ENCODE results near the gene INSR.

Gene INSR

DNA sequence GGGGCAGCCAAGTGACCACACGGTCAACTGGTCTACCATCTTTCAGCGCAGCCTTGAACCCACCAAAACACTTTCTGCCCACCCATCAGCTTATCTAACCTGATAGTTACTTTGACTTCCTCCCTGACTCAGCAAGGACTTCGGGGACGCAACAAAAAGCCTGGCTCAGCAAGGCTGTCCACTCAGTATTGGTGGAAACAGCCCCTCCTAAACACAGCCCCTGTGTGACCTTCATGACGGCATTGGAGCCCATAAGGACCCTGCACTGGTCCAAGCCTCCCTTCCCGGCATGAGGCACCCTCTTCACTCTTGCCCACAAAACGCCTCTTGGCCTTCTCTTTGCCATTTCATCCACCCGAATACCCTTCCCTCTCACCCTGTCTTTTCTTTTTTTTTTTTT lies 39.1 kb downstream of the INSR start:
- H3K36me3 ChIP-seq = no peaks in the 10 kb centered on the region
- H3K27me3 ChIP-seq = no peaks in the 10 kb centered on the region
- H3K27ac ChIP-seq = no peak overlapping the region
- TF ChIP-seq, protein P1, sequence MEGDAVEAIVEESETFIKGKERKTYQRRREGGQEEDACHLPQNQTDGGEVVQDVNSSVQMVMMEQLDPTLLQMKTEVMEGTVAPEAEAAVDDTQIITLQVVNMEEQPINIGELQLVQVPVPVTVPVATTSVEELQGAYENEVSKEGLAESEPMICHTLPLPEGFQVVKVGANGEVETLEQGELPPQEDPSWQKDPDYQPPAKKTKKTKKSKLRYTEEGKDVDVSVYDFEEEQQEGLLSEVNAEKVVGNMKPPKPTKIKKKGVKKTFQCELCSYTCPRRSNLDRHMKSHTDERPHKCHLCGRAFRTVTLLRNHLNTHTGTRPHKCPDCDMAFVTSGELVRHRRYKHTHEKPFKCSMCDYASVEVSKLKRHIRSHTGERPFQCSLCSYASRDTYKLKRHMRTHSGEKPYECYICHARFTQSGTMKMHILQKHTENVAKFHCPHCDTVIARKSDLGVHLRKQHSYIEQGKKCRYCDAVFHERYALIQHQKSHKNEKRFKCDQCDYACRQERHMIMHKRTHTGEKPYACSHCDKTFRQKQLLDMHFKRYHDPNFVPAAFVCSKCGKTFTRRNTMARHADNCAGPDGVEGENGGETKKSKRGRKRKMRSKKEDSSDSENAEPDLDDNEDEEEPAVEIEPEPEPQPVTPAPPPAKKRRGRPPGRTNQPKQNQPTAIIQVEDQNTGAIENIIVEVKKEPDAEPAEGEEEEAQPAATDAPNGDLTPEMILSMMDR (IDR thresholded peaks at IDR 0.05) = no peak
- peaks cover 8 to 9% of the 10 kb centered on the region in 2 experiments for H3K4me1 ChIP-seq (ENCODE audit: control insufficient read depth in 1 of 2, insufficient read depth in 1 of 2, low read depth in 1 of 2, low read length in 1 of 2)
- H3K4me3 ChIP-seq (ENCODE audit: low read depth in 1 of 2, low read length in 1 of 2) = no peak overlapping the region
- H3K9me3 ChIP-seq = no peaks in the 10 kb centered on the region

DNA sequence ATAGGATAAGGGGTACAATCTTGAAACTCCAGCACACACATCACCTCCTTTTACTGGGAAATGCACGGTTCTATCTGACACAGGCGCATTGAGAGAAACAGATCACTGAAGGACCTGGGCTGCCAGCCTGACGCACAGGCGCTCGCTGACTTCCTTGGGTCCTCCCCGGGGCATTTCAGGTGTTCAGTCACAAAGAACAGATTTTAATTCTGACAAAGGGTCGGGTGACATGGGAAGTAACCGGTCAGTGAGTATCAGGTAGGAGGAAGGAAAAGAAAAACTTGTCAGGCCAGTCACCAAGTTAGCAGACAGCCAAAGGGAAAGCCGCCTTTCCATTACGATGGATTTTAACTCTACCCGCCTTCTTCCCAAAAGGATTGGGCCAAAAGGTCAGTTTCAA lies 39.6 kb downstream of the INSR start:
- Histone ChIP-seq H3K4me3 (ENCODE audit: low read depth in 1 of 2, low read length in 1 of 2) (no peak overlapping the region), H3K4me1 (ENCODE audit: control insufficient read depth in 1 of 2, insufficient read depth in 1 of 2, low read depth in 1 of 2, low read length in 1 of 2) (peaks cover 8 to 9% of the 10 kb centered on the region in 2 experiments), H3K9me3 (no peaks in the 10 kb centered on the region), H3K27me3 (no peaks in the 10 kb centered on the region), H3K27ac (no peak overlapping the region), H3K36me3 (no peaks in the 10 kb centered on the region)
- TF ChIP-seq, protein P1 (IDR thresholded peaks at IDR 0.05) = no peak

DNA sequence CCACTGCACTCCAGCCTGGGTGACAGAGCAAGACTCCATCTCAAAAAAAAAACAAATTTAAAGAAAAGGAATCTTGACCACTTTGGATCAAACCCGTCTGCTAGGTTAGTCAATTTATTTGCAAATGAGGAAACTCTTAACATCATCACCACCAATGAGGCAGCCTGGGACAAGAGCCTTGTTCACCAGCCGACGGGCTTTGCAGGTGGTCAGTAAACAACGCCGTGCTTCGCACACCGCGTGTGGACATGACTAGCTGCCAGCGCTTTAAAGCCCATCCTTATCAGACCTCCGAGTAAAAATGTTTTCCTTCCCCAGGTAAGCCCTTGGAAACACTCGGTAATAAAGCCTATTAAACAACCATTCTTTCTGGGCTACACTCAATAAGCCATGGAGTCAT lies 41.9 kb downstream of the INSR start:
- no peaks in the 10 kb centered on the region for H3K27me3 ChIP-seq
- H3K9me3 ChIP-seq = no peaks in the 10 kb centered on the region
- TF ChIP-seq, protein P1 (IDR thresholded peaks at IDR 0.05) = no peak
- no peak overlapping the region for H3K27ac ChIP-seq
- H3K36me3 ChIP-seq = no peaks in the 10 kb centered on the region
- peaks cover 2 to 4% of the 10 kb centered on the region in 2 experiments for H3K4me1 ChIP-seq (ENCODE audit: control insufficient read depth in 1 of 2, insufficient read depth in 1 of 2, low read depth in 1 of 2, low read length in 1 of 2)
- H3K4me3 ChIP-seq (ENCODE audit: low read depth in 1 of 2, low read length in 1 of 2) = no peak overlapping the region

DNA sequence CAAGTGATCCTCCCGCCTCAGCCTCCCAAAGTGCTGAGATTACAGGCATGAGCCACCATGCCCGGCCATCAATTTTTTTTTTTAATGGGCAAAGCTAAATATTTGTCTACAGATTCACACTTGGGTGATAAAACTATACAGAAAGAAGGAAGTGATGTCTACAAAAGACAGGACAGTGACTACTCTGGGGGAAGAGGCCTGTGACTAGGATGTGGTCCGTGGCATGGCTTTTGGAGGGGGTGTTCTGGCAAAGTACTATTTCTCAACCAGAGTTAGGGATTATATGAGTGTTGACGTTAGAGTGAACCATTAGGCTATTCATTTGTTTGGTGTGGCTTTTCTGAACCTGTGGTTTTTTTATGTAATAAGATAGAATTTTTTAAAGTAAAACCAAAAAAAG lies 42.7 kb downstream of the INSR start:
- no peak overlapping the region for H3K4me3 ChIP-seq (ENCODE audit: low read depth in 1 of 2, low read length in 1 of 2)

DNA sequence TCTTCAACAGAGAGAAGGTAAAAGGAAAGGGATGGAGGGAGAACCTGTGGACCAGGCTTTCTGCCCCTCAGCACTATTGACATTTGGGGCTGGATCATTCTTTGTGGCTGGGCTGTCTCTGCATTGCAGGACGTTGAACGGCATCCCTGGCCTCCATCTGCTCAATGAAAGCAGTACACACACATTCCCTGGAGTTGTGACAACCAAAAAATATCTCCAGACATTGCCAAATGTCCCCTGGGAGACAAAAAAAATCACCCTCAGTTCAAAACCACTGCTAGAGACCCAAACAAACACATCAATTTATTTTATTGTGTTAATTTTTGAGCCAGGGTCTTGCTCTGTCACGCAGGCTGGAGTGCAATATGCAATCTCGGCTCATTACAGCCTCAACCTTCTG lies 43.3 kb downstream of the INSR start:
- TF ChIP-seq, protein P1 (IDR thresholded peaks at IDR 0.05) = no peak
- Histone ChIP-seq H3K4me3 (ENCODE audit: low read depth in 1 of 2, low read length in 1 of 2) (no peak overlapping the region), H3K4me1 (ENCODE audit: control insufficient read depth in 1 of 2, insufficient read depth in 1 of 2, low read depth in 1 of 2, low read length in 1 of 2) (peaks cover 2 to 4% of the 10 kb centered on the region in 2 experiments), H3K27me3 (no peaks in the 10 kb centered on the region), H3K36me3 (no peaks in the 10 kb centered on the region), H3K27ac (no peak overlapping the region), H3K9me3 (no peaks in the 10 kb centered on the region)

More for the DNA sequence above, 42.7 kb downstream of the INSR start:
- Histone ChIP-seq H3K9me3 (no peaks in the 10 kb centered on the region), H3K4me1 (ENCODE audit: control insufficient read depth in 1 of 2, insufficient read depth in 1 of 2, low read depth in 1 of 2, low read length in 1 of 2) (peaks cover 2 to 4% of the 10 kb centered on the region in 2 experiments), H3K36me3 (no peaks in the 10 kb centered on the region), H3K27me3 (no peaks in the 10 kb centered on the region), H3K27ac (no peak overlapping the region)
- TF ChIP-seq, protein P1 (IDR thresholded peaks at IDR 0.05) = no peak
